Measurements from ENCODE around the gene HTATIP2.

GRCh38 chr11:20387261-20388095 is 24.0 kb downstream of the HTATIP2 start, which contains the start of gene PRMT3:
- TF ChIP-seq CTCF (IDR thresholded peaks at IDR 0.05) (peak; percentile 5), ZFX (IDR thresholded peaks at IDR 0.05; ENCODE audit: borderline replicate concordance) (no peak)

Data from 22Rv1 (cell line).